GM21526 (cell line): ENCODE results near the gene NEU2.
"Not testable (repeated sequence)": the region's sequence is repeated elsewhere in the genome, so short reads cannot be mapped to it uniquely, and the experiment has no call there.

Source experiments
- ATAC-seq: cut with Tn5 transposase; IDR thresholded peaks from one replicate; pipeline ENCODE4 v1.9.1; 2021; ENCODE audit warnings: moderate library complexity; ENCODE audit not compliant: unreplicated experiment, low FRiP score

The NEU2 gene

GRCh38 chr2:233033672-233034071 is 1.2 kb downstream of the NEU2 start:
- no peak for ATAC-seq

DNA sequence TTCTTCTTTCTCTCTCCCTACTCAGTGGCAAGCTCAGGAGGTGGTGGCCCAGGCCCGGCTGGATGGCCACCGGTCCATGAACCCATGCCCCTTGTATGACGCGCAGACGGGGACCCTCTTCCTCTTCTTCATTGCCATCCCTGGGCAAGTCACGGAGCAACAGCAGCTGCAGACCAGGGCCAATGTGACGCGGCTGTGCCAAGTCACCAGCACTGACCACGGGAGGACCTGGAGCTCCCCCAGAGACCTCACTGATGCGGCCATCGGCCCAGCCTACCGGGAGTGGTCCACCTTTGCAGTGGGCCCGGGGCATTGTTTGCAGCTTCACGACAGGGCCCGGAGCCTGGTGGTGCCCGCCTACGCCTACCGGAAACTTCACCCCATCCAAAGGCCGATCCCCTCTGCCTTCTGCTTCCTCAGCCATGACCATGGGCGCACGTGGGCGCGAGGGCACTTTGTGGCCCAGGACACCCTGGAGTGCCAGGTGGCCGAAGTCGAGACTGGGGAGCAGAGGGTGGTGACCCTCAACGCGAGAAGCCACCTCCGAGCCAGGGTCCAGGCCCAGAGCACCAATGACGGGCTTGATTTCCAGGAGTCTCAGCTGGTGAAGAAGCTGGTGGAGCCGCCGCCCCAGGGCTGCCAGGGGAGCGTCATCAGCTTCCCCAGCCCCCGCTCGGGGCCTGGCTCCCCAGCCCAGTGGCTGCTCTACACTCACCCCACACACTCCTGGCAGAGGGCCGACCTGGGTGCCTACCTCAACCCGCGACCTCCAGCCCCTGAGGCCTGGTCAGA is 1.8 kb downstream of the NEU2 start:
- no peak for ATAC-seq

DNA sequence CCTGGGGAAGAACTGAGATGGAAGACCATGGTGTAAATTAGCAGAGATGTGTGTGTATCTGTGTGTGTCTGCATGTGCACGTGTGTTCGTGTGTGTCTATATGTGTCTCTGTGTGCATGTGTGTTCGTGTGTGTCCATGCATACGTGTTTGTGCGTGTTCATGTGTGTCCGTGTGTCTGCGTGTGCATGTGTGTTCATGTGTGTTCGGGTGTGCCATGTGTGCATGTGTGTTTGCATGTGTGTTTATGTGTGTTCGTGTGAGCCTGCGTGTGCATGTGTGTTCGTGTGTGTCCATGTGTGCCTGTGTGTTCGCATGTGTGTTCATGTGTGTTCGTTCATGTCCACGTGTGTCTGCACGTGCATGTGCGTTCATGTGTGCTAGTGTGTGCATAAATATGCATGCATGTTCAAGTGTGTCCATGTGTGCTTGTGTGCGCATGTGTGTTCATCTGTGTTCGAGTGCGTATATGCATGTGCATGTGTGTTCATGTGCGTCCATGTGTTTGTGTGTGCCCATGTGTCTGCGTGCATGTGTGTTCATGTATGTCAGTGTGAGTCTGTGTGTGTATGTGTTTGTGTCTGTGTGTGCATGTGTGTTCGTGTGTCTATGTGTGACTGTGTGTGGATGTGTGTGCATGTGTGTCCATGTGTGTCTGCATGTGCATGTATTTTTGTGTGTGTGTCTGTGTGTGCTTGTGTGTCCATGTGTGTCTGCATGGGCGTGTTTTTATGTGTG is 3.1 kb downstream of the NEU2 start:
- no peak for ATAC-seq

DNA sequence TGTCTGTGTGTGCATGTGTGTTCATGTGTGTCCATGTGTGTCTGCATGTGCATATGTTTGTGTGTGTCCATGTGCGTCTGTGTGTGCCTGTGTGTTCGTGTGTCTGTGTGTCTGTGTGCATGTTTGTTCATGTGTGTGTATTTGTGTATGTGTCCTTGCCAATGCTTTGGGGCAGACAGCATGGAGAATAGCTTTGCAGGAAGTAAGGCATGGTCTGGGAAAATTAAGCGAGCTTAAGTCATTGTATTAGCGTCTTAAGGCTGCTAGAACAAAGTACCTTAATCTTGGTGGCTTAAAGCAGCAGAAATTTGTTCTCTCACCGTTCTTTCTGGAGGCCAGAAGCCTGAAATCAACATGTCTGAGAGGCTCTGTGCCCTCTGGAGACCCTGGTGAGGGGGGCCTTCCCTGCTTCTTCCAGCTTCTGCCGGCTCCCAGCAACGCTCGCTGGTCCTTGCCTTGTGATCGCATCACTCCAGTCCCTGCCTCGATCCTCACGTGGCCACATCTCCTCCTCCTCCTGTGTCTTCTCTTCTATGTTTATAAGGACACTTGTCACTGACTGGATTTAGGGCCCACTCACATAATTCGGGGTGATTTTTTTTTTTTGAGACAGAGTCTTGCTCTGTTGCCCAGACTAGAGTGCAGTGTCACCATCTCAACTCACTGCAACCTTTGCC is 3.8 kb downstream of the NEU2 start:
- no peak for ATAC-seq

DNA sequence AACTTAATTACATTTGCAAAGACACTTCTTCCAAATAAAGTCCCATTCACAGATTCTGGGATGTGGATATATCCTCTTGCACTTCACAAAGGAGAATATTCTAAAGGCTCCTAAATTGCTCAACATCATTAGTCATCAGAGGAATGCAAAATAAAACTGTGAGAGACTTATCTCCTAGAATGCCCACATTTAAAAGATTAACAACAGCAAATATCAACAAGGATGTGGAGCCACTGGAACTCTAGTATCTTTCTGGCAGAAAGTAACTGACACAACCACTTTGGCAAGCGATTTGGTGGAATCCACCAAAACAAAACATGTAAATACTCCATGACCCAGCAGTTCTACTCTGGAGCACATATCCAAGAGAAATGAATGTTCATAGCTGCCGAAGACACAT is 4.6 kb downstream of the NEU2 start:
- no peak for ATAC-seq

- no peak for ATAC-seq
These were observed 6.9 kb downstream of the NEU2 start for GRCh38 chr2:233039212-233039845.

- no peak for ATAC-seq
These were observed 7.5 kb downstream of the NEU2 start for GRCh38 chr2:233039846-233040530.

GRCh38 chr2:233040571-233040970 is 8.1 kb downstream of the NEU2 start:
- no peak for ATAC-seq

GRCh38 chr2:233041722-233042323 is 9.4 kb downstream of the NEU2 start:
- ATAC-seq: no peak

DNA sequence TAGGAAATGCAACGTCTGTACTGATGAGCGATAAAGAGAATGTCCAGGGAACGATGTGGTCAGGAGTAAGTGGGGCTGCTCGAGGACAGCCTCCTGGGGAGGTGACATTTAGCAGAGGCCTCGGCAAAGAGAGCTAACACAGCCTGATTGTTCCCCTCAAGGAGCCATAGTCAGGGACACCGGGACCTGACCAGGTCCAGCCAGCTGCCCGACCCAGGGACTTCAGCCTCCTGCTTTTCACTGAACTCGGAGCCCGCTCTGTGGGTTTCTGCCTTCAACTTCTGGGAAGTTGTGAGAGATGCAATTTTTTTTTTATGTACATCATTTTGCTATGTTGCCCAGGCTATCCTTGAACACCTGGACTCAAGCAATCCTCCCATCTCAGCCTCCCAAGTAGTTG is 10.1 kb downstream of the NEU2 start:
- ATAC-seq: no peak

DNA sequence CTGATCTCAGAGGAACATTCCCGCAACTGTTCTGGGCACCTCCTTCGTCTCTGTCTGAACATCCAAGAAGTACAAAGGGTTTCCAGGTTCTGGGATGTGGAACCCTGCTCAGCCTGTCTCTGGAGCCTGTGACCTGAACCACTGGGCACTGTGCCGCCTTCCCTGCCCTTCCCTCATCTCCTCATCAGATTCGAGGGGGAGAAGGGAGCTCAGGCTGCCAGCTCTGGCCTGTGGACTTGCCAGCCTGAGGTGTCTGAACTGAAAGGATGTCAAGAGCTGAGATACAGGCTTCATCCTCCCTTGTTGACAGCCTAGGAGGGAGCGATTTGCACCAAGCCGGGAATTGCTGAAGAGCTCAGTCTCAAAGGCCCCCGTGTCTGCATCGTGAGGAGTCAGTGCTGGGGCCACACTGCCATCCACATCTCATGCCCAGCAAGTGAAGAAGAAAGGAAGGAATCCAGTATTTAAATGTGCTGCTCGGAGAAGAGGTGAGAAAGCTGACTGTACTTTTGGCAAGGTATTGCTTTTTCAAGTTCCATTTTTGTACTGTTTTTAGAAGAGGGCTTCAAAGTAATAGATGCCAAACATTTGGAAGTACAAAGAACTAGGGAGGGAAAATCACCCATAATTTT is 12.6 kb downstream of the NEU2 start:
- ATAC-seq: no peak

DNA sequence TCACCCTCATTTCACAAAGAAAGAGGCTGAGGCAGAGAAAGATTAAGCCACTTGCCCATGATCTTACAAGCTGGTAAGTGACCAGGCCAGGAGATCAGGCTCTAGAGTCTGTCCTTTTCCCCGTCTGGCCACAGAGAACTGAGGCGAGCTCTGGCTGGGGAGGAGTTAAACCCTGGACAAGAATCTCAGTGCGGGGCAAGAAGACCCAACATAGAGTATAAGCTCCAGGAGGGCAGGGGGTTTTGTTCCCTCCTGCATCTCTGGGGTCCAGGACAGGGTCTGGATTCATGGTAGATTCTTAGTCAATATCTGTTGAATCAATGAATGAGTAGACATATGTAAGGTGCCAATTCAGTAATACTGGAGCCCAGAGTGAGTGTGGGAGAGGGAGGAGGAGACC is 14.7 kb downstream of the NEU2 start:
- no peak for ATAC-seq

DNA sequence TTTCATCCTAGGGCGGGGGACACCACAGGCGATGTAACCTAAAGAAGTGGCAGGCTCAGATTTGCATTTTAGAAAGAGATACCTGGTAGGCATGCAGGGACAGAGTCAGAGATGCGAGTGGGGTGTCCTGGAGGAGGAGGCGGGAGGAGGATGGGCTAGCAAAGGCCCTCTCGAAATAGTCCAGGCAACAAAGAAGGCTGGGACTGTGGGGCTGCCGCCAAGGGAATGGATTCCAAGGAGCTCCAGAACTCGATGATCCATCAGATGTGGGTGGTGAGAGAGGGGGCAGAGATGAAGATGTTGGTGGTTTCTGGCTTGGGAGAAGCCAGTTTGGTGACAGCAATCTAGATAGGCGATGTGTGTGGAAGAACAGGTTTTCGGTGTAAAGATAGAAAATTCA is 15.2 kb downstream of the NEU2 start:
- ATAC-seq: no peak

GRCh38 chr2:233048569-233049193 is 16.2 kb downstream of the NEU2 start:
- ATAC-seq: no peak

DNA sequence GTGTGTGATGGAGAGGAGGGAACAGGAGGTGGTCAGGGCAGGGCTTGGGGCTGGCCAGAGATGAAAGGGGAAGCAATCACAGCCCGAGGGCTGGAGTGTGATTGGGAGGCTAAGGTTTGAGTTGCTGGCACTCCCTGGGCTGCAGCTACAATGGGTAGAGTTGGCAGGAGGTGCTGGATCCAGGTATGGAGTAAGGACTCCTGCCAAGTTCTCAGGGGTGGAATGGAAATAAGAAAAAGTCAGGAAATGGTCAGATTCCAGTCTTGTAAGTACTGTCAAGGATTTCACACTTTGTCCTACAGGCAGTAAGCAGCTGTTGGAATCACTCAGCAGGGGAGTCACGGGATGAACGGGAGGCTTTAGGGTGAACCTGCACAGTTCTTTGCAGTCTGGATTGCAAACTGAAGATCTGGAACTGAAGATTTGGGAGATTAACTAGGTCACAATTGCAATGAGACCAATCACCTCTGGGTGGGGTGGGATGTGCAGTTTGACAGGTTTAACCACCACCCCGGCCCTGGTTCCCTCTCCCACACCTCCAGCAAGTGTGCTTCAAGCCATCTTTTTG is 16.8 kb downstream of the NEU2 start:
- no peak for ATAC-seq

GRCh38 chr2:233051241-233052149 is 19.0 kb downstream of the NEU2 start:
- ATAC-seq: no peak

GRCh38 chr2:233052517-233052916 is 20.0 kb downstream of the NEU2 start:
- ATAC-seq: not testable (repeated sequence)
